Activated B cell treated with CpG ODN at 0.5 μM for 24 hours (primary cell): Measurements from ENCODE around the gene HPSE2. TPM values are rescaled to one million over a fixed set of nuclear protein-coding genes. Genes with fewer than 3 reads are reported as not detected.

ENCODE experiments used
- ATAC-seq: fragments of 200-7000 bp; cut with Tn5 transposase; one replicate; pipeline ENCODE4 v1.10.0; 2021; ENCODE audit warnings: low read depth, mild to moderate bottlenecking, moderate library complexity
- CTCF ChIA-PET: fragments of 350-600 bp; sonication (Branson Sonifier 250); formaldehyde crosslinking; loops from one replicate; lab custom pipeline; 2021; ENCODE audit warnings: antibody characterized with exemption; lab: Charles Lee
- POLR2A ChIA-PET: fragments of 350-600 bp; sonication (Branson Sonifier 250); formaldehyde crosslinking; loops from one replicate; lab custom pipeline; 2021; ENCODE audit warnings: antibody characterized with exemption; lab: Charles Lee
- DNase-seq: peaks from one replicate; pipeline ENCODE4 v3.0.0; 2022
- H3K27ac Mint-ChIP-seq: one replicate; pipeline ENCODE4 v1.8.0; 2020; ENCODE audit warnings: mixed read lengths
- H3K27me3 Mint-ChIP-seq: one replicate; pipeline ENCODE4 v1.8.0; 2021; ENCODE audit warnings: mixed read lengths
- H3K36me3 Mint-ChIP-seq: one replicate; pipeline ENCODE4 v1.8.0; 2021; ENCODE audit warnings: low read depth, mixed read lengths
- H3K4me1 Mint-ChIP-seq: one replicate; pipeline ENCODE4 v1.8.0; 2021; ENCODE audit warnings: mixed read lengths
- H3K4me3 Mint-ChIP-seq: one replicate; pipeline ENCODE4 v1.8.0; 2020; ENCODE audit warnings: mild to moderate bottlenecking, mixed read lengths
- H3K9me3 Mint-ChIP-seq: one replicate; pipeline ENCODE4 v1.8.0; 2020; ENCODE audit warnings: mixed read lengths
- intact Hi-C: fragments of 100-400 bp; cut with micrococcal nuclease; formaldehyde crosslinking; loops from one replicate; pipeline ENCODE4 v1.15.1; 2024
- total RNA-seq: library from RNA; stranded (reverse); gene quantifications from 2 replicates; pipeline ENCODE4 v1.2.3, GENCODE V29; 2022
- TF ChIP-seq, protein P1 (sequence below): fragments of 200-600 bp; IDR thresholded peaks from one replicate; pipeline ENCODE4 v1.8.0; 2022; ENCODE audit warnings: antibody characterized with exemption, mild to moderate bottlenecking

Gene HPSE2
- total RNA-seq, 1 donor from 2014 or later, result not detected

DNA sequence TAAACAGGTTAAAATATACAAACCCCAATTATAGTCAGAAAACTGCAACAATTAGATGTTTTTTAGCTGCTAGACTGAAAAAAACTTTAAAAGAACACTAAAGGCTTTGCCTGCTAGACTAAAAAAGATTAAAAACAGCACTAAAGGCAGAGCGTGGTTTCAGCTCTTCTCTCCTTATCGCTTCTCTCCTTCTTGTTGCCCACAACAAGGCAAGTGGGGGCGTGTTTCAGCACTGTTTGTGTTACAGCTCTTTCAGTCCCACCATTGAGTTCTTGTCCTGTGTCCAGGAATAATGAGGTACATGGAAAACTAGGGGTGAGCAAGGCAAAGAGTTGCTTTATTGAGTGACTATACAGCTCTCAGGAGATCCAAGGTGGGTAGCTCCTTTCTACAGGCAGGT, 112.3 kb downstream of the HPSE2 start:
- H3K27me3 Mint-ChIP-seq, result peaks cover 8% of the 10 kb centered on the region
- no peak for DNase-seq
- H3K4me1 Mint-ChIP-seq, result no peaks in the 10 kb centered on the region
- TF ChIP-seq, protein P1, sequence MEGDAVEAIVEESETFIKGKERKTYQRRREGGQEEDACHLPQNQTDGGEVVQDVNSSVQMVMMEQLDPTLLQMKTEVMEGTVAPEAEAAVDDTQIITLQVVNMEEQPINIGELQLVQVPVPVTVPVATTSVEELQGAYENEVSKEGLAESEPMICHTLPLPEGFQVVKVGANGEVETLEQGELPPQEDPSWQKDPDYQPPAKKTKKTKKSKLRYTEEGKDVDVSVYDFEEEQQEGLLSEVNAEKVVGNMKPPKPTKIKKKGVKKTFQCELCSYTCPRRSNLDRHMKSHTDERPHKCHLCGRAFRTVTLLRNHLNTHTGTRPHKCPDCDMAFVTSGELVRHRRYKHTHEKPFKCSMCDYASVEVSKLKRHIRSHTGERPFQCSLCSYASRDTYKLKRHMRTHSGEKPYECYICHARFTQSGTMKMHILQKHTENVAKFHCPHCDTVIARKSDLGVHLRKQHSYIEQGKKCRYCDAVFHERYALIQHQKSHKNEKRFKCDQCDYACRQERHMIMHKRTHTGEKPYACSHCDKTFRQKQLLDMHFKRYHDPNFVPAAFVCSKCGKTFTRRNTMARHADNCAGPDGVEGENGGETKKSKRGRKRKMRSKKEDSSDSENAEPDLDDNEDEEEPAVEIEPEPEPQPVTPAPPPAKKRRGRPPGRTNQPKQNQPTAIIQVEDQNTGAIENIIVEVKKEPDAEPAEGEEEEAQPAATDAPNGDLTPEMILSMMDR, result no peak
- ChIA-PET CTCF (no interaction called here), POLR2A (no interaction called here)
- H3K27ac Mint-ChIP-seq, result no peak overlapping the region
- peaks cover 18% of the 10 kb centered on the region for H3K9me3 Mint-ChIP-seq
- intact Hi-C loops, result no loop called here
- H3K36me3 Mint-ChIP-seq, result no peaks in the 10 kb centered on the region
- ATAC-seq, result no peak
- H3K4me3 Mint-ChIP-seq, result no peak overlapping the region

DNA sequence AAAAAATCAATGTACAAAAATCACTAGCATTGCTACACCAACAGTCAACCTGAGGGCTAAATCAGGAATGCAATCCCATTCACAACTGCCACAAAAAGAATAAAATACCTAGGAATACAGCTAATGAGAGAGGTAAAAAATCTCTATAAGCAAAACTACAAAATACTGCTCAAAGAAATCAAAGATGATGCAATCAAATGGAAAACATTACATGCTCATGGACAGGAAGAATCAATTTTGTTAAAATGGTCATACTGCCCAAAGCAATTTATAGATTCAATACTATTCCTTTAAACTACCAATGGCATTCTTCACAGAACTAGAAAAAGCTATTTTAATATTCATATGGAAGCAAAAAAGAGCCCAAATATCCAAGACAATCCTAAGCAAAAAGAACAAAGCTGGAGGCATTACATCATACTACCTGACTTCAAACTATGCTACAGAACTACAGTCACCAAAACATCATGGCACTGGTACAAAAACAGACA, 116.3 kb downstream of the HPSE2 start:
- Mint-ChIP-seq H3K36me3 (no peaks in the 10 kb centered on the region), H3K27ac (no peak overlapping the region), H3K4me1 (no peaks in the 10 kb centered on the region), H3K27me3 (peaks cover 8% of the 10 kb centered on the region), H3K9me3 (peaks cover 6% of the 10 kb centered on the region), H3K4me3 (no peak overlapping the region)
- ChIA-PET CTCF (no interaction called here), POLR2A (no interaction called here)
- ATAC-seq (no peak), DNase-seq (no peak)
- TF ChIP-seq, protein P1, result no peak
- intact Hi-C loops, result no loop called here

DNA sequence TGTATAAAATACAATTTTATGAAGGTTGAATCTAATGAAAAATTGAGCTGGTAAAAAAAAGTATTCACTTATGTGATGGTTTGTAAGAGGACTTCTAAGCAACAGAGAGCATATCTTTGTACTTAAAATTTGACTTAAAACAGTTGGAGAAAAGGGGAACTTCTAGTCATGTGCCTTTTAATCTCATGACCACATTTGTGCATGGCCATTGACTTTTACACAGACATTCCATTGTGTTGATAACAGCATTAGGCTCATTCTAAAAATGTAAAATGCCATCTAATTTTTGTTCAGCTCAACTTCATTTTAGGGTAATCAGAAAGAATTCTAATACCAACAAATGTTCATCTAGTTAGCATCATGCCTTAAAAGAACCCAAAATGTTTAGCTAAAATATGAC, 119.9 kb downstream of the HPSE2 start:
- Mint-ChIP-seq H3K27me3 (peaks cover 12% of the 10 kb centered on the region), H3K27ac (no peak overlapping the region), H3K9me3 (peaks cover 6% of the 10 kb centered on the region), H3K36me3 (no peaks in the 10 kb centered on the region), H3K4me3 (no peak overlapping the region), H3K4me1 (no peaks in the 10 kb centered on the region)
- ChIA-PET POLR2A (no interaction called here), CTCF (no interaction called here)
- TF ChIP-seq, protein P1, result no peak
- intact Hi-C loops, result no loop called here
- ATAC-seq (no peak), DNase-seq (no peak)

DNA sequence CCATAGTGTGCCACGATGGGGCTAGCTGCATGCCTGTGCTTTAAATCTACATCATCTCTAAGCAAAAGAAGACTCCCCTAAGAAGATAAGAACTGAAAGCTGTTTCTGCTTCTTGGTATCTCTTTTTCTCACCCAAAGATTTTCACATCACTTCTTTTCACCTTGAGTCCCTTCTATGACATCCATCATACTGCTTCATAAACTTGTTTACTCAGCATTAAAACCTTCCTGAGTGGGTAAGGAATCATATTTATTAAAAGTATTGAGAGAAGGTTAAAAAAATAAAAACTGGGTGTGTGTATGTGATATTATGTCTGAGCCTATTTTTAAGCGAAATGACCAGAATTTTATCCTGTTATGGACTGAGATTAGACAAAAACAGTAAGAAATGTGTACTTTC, 150.3 kb downstream of the HPSE2 start:
- no peak overlapping the region for H3K4me3 Mint-ChIP-seq
- ATAC-seq, result no peak
- no peak for DNase-seq
- H3K27me3 Mint-ChIP-seq, result peaks cover 8% of the 10 kb centered on the region
- TF ChIP-seq, protein P1, result no peak
- no peaks in the 10 kb centered on the region for H3K4me1 Mint-ChIP-seq
- intact Hi-C loops, result no loop called here
- ChIA-PET CTCF (no interaction called here), POLR2A (no interaction called here)
- peaks cover 6% of the 10 kb centered on the region for H3K9me3 Mint-ChIP-seq
- H3K27ac Mint-ChIP-seq, result no peak overlapping the region
- H3K36me3 Mint-ChIP-seq, result no peaks in the 10 kb centered on the region

DNA sequence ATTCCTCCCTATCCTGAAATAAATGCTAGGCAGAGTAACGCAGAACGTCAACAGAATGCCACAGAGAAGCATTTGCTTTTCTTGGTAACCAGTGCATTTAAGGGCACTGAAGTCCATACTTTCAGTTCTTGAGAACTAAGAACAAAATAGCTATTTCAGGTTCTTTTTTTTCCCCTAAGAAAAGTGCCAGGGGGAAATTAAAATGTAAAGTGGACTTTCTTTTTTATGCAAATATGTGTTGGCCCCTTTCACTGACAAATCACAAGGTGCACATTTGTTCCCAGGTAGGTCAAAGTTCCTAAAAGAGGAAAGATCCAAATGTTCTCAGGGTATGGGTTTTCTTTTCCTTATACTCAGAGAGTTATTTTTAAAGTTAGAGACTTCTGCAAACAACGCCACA, 151.5 kb downstream of the HPSE2 start:
- DNase-seq, result no peak
- Mint-ChIP-seq H3K27ac (no peak overlapping the region), H3K4me3 (no peak overlapping the region), H3K27me3 (peaks cover 8% of the 10 kb centered on the region), H3K36me3 (no peaks in the 10 kb centered on the region), H3K9me3 (peaks cover 6% of the 10 kb centered on the region), H3K4me1 (no peaks in the 10 kb centered on the region)
- ATAC-seq, result no peak
- TF ChIP-seq, protein P1, result no peak
- POLR2A ChIA-PET, result no interaction called here
- CTCF ChIA-PET, result no interaction called here
- intact Hi-C loops, result no loop called here
